ENCODE measurements around the gene NMRAL1.
A peak's percentile ranks its signal among the peaks of the same experiment; 100 is the strongest.

Gene NMRAL1

DNA sequence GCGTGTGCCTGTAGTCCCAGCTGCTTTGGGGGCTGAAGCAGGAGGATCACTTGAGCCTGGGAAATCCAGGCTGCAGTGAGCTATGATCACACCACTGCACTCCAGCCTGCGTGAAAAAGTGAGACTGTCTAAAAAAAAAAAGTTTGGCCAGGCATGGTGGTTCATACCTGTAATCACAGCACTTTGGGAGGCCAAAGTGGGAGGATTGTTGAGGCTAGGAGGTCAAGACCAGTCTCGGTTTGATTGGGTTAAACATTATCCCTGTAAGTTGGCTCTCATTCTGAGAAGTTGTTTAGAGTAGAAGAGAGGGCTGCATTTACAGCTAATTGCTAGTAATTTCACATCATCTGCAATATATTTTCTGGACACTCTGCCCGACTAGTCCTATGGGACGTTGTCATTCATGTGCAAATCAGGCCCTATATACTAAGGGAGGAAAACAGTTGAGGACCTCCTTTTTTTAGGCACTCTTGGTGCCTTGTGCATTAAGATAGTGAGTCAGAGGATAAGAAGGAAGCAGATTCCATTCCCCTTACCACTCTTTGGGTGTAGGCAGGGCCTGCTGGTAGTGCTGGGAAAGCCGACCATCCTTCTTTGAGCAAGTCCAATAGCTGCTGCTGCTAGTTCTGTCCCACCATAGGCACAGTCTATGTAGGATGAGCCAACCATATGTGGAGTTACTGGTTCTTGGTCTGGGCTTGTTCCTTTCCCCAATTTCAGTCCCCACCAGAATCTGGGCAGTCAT lies 20.5 kb upstream of the NMRAL1 start:
- no peak for TF ChIP-seq POLR2A (IDR thresholded peaks at IDR 0.05; ENCODE audit: low read length)
- DNase-seq: no peak

DNA sequence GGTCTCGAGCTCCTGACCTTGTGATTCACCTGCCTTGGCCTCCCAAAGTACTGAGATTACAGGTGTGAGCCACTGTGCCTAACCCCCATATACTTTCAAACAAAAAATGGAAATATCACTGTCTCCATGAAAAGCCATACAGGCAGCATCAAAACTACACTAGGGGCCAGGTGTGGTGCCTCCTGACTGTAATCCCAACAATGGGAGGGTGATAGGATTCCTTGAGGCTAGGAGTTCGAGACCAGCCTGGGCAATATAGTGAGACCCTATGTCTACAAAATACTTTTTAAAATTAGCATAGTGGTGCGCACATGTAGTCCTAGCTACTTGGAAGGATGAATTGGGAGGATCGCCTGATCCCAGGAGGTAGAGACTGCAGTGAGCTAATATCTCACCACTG lies 17.5 kb upstream of the NMRAL1 start:
- DNase-seq: no peak
- no peak for TF ChIP-seq POLR2A (IDR thresholded peaks at IDR 0.05; ENCODE audit: low read length)
- no peak for TF ChIP-seq GATA1 (IDR thresholded peaks at IDR 0.05; ENCODE audit: low read depth, low read length)

DNA sequence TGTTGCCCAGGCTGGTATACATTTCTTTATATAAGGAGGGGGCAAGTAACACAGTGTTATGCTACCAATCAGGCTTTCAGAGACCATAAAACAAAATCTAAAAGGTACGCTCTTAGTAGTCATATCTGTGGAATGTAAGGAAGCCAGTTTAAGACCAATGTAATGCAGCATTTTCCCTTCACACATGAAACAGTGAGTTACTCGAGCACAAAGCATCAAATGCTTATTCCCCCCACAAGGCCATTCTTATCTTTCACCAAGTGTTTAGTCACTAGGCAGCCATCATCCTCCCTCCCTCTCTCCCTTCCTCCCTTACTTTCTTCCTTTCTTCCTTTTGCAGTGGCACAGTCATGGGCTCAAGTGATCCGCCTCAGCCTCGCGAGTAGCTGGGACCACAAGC lies 14.6 kb upstream of the NMRAL1 start:
- DNase-seq: no peak
- TF ChIP-seq POLR2A (IDR thresholded peaks at IDR 0.05; ENCODE audit: low read length): no peak
- no peak for TF ChIP-seq GATA1 (IDR thresholded peaks at IDR 0.05; ENCODE audit: low read depth, low read length)

DNA sequence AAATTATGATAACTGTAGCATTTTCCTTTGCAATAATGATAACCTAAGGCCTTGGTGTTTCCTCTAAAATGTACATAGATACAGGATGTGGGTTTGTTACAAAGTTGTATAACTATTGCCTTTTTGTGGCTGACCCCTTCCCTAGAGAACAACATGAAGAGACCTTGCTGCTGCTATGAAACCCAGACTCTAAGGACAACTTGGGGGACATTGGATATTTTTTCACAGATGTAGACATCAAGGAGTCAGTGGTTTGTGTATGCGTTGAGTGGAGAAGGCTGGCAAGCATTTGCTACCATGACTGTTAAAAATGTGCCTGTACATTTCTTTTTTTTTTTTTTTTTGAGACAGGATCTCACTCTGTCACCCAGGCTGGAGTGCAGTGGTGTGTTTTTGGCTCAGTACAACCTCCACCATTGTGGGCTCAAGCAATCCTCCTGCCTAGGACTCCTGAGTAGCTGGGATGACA lies 14.1 kb upstream of the NMRAL1 start:
- no peak for DNase-seq

DNA sequence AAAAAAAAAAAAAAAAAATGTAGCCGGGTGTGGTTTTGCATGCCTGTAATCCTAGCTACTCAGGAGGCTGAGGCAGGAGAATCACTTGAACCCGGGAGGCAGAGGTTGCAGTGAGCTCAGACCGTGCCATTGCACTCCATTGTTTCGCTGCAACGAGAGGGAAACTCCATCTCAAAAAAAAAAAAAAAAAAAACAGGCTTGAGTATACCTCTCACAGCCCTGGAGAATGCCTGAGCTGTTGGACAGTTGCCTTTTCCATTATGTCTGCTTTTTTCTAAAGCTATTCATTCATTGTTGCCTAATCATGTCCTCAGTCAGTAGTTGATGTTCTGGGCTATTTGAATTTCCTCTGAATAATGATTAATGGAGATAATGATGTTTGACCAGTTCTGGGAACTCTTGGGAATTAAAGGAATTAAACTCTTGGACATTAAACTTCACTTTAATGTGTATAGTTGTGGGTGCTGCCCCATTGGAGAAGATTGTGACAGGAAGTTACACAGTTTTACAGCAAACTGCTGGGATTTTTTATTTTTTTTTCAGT lies 13.6 kb upstream of the NMRAL1 start:
- no peak for DNase-seq
- no peak for TF ChIP-seq POLR2A (IDR thresholded peaks at IDR 0.05; ENCODE audit: low read length)
- TF ChIP-seq GATA1 (IDR thresholded peaks at IDR 0.05; ENCODE audit: low read depth, low read length): no peak

More for the DNA sequence above, 14.1 kb upstream of the NMRAL1 start:
- no peak for TF ChIP-seq GATA1 (IDR thresholded peaks at IDR 0.05; ENCODE audit: low read depth, low read length)
- TF ChIP-seq POLR2A (IDR thresholded peaks at IDR 0.05; ENCODE audit: low read length): no peak

DNA sequence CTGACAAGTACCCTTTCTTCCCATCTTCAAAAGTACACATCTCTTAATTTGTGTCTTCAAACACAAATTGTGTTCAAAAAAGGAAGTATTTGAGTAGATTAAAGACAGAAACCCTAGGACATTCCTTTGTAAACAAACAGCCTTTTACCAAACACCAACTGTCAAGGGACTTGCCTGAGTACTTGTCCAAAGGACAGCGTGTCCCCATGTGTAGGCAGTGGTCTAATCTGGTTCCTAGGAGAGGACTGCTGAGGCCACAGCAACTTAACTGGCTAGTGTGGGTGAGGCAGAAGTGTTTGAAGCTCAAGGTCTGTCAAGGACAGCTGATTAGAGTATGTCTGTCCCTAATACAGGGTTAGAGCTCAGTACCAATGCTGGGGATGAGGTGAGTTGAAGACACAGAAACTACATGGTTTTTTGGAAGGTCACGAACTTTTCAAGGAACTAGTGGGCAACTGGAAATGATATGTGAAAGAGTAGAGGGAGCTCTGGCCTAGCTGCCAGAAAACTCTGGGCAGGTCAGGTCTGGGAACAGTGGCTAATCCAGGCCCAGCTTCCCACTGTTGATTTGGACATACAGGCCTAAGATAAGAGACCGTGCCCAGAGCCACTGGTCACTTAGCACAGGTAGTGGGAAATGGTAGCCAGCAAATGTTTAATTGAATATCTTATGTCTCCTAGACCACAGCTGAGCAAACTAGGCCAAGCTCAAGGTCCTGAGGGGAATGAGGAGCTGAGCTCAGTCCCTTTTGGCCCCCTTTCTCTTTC lies 11.9 kb upstream of the NMRAL1 start:
- TF ChIP-seq GATA1 (IDR thresholded peaks at IDR 0.05; ENCODE audit: low read depth, low read length) (no peak), POLR2A (IDR thresholded peaks at IDR 0.05; ENCODE audit: low read length) (no peak)
- DNase-seq: no peak

DNA sequence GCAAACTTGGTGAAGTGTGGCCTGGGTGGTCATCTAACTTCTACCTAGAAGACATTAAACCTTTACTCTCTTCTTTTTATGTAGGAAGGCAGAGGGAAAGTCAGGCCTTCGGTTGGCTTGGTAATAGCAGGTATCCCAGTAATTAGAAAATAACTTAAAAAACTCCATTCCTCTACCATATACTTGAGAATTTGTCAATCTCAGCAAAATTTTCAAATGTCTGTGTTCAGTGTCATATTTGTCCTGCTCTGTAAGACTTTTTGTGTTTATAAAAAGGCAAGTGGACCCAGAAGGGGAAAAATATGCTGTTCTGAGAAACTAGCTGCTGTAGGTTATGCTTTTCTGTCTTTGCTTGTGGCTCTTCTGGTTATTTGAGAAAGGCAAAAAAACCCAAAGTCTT lies 7.5 kb upstream of the NMRAL1 start:
- no peak for DNase-seq
- TF ChIP-seq POLR2A (IDR thresholded peaks at IDR 0.05; ENCODE audit: low read length): no peak
- no peak for TF ChIP-seq GATA1 (IDR thresholded peaks at IDR 0.05; ENCODE audit: low read depth, low read length)

DNA sequence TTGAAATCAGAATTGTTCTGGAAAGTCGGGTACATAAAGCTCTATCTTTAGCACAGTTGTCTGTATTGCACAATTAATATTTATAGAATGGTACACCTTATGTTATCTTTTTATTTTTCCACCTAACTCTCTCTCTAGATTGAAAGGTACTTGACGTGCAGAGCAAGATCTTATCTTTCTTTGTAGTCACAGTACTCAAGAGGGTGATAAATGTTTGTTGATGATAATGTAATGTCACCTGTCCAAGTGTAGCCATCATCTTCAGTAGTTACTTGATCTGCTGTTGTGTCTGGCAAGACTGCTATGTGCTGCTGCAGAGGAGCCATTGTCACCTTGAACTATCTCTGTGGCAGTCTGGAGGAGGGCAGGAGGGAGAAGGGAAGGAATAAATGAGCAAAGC lies 7.1 kb upstream of the NMRAL1 start:
- no peak for TF ChIP-seq GATA1 (IDR thresholded peaks at IDR 0.05; ENCODE audit: low read depth, low read length)
- TF ChIP-seq POLR2A (IDR thresholded peaks at IDR 0.05; ENCODE audit: low read length): no peak
- DNase-seq: no peak

DNA sequence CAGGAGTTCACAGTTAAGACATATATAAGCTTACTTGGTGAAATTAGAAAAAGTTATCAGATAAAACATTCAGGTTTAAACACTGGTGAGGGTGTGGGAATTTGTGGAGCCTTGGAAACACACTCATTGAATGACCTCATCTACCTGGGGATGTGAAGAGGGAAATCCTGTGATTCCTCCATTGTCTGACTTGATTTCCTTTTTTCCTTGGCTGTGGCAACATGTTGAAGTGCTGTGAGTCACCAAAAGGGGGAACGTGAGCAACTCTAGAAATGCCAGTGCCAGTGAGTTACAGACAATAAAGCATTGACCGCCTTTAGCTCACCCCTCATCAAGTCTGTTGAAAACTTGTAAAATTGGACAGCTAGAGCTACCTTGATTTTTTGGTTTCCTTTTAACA lies 3.5 kb upstream of the NMRAL1 start:
- DNase-seq: peak in 1 of 2 experiments; percentile 22
- TF ChIP-seq GATA1 (IDR thresholded peaks at IDR 0.05; ENCODE audit: low read depth, low read length): no peak
- no peak for TF ChIP-seq POLR2A (IDR thresholded peaks at IDR 0.05; ENCODE audit: low read length)

DNA sequence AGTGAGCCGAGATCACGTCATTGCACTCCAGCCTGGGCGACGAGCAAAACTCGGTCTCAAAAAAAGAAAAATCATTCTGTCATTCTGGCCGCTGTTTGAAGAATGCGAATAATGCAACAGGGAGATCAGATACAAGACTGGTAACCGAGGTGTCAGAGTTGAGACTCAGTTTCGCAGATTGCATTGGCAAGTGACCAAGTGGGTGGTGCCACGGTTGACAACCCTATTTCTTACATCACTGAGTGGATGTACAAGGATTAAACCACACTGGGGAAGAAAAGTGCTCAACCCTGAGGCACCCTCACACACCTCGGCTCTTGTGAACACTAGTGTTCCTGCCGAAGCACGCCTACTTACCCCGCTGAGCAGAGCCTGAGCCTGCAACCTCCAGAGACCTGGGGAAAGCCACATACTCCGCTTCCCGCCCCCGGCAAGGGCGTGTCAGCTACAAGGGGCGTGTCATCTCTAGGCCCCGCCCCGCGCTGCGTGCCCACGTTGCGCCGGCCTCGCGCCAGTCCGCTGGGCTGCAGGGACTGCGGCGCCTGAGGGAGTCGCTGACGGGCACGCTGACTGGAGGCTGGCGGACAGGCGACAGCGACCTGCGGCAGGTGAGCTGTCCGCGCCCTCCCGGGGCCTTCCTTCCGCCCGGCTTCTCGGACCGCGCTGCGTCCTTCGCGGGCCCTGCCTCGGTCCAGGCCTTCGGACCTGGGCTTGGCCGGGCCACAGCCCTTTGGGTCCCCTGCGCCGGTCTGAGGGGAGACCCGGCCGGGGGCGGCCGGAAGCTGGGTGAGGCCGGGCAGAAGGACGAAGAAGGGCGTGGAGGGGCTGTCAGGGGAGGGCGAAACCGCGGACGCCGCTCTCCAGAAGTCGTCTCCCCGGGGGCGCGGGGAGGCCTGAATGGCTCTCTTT lies 1.7 kb upstream of the NMRAL1 start, which contains the start of gene HMOX2:
TSS of gene HMOX2 (plus strand) at position 519 of the 909 bp plus-strand sequence. CDS start 29,127 bp downstream, outside the sequence.
- TF ChIP-seq POLR2A (IDR thresholded peaks at IDR 0.05; ENCODE audit: low read length) (peak; percentile 58), GATA1 (IDR thresholded peaks at IDR 0.05; ENCODE audit: low read depth, low read length) (no peak)
- peak; percentile 95 for DNase-seq

DNA sequence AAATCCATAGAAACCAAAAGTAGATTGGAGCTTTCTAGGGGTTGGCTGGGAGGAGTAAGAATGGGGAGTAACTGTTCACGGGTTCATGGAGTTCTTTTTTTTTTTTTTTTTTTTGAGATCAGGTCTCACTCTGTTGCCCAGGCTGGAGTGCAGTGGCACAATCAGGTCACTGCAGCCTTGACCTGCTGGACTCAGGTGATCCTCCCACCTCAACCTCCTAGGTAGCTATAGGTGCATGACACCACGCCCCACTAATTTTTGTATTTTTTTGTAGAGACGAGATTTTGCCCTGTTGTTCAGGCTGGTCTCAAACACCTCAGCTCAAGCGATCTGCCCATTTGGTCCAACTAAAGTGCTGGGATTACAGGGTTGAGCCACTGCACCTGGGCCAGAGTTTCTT lies 1.5 kb downstream of the NMRAL1 start:
- DNase-seq: no peak
- no peak for TF ChIP-seq POLR2A (IDR thresholded peaks at IDR 0.05; ENCODE audit: low read length)
- TF ChIP-seq GATA1 (IDR thresholded peaks at IDR 0.05; ENCODE audit: low read depth, low read length): no peak

DNA sequence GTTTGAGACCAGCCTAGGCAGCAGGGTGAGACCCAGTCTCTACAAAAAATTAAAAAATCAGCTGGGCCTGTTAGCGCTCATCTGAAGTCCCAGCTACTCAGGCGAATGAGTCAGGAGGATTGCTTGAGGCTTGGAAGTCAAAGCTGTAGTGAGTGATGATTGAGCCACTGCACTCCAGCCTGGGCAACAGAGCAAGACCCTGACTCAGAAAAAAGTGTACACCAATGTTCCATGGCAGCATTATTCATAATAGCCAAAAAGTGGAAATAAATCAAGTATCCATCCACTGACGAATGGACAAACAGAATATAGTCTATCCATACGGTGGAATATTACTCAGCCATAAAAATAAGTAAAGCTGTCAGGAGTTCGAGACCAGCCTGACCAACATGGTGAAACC lies 2.6 kb downstream of the NMRAL1 start:
- DNase-seq: no peak
- TF ChIP-seq GATA1 (IDR thresholded peaks at IDR 0.05; ENCODE audit: low read depth, low read length) (no peak), POLR2A (IDR thresholded peaks at IDR 0.05; ENCODE audit: low read length) (no peak)

DNA sequence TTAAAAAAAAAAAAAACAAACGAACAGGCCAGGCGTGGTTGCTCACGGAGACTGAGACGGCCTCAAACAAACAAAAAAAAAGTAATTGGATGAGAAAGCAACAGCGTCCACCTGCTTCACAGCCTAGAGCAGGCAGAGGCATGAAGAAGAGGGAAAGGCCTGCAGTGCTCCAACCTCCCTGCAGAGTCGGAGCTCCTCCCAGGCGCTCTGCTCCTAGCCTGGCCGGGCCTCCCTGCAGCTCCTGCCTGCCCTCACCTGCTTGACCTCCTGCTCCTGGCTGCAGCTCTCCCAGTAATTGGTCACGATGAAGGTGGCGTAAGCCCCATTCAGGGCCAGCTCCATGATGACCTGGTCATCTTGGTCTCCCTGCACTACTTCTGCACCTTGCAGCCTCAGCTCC lies 5.5 kb downstream of the NMRAL1 start:
- TF ChIP-seq POLR2A (IDR thresholded peaks at IDR 0.05; ENCODE audit: low read length): no peak
- TF ChIP-seq GATA1 (IDR thresholded peaks at IDR 0.05; ENCODE audit: low read depth, low read length): no peak
- DNase-seq: no peak
